ENCODE data around the gene SLC44A5. TPM values are rescaled to one million over a fixed set of nuclear protein-coding genes. Genes with fewer than 3 reads are reported as not detected.
"Not testable (repeated sequence)": the region's sequence is repeated elsewhere in the genome, so short reads cannot be mapped to it uniquely, and the experiment has no call there.

Gene SLC44A5
- total and polyA plus RNA-seq, 4 donors = 0.13 to 1.1 (median 0.22) TPM

DNA sequence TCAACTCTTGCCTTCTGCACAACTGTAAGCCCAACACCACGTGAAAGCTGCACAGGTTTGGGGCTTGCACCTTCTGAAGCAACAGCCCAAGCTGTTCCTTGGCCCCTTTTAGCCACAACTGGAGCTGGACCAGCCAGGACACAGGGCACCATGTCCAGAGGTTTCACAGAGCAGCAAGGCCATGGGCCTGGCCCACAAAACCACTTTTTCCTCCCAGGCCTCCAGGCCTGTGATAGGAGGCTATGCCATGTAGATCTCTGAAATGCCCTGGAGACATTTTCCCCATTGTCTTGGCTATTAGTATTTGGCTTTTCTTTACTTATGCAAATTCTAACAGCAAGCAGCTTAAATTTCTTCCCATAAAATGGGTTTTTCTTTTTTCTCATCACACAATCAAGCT lies 126.1 kb downstream of the SLC44A5 start:
- WGBS = 48% methylated on average over 1 of the region's 1 CpG
- no peaks in the 10 kb centered on the region for H3K36me3 ChIP-seq (ENCODE audit: control insufficient read depth in 4 of 4, insufficient read depth in 3 of 4, low read depth in 1 of 4, low read length in 3 of 4)
- H3K9ac ChIP-seq (ENCODE audit: low read depth in 1 of 2, low read length in 2 of 2) = no peak overlapping the region
- no peak for TF ChIP-seq FOXA1 (IDR thresholded peaks at IDR 0.05)
- TF ChIP-seq, protein P1, sequence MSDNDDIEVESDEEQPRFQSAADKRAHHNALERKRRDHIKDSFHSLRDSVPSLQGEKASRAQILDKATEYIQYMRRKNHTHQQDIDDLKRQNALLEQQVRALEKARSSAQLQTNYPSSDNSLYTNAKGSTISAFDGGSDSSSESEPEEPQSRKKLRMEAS (IDR thresholded peaks at IDR 0.05) = no peak
- TF ChIP-seq TAF1 (conservative IDR thresholded peaks at IDR 0.05) = no peak
- TF ChIP-seq GABPA (IDR thresholded peaks at IDR 0.05 in 1 of 2, conservative IDR thresholded peaks at IDR 0.05 in 1 of 2) = no peak
- TF ChIP-seq, protein P2, sequence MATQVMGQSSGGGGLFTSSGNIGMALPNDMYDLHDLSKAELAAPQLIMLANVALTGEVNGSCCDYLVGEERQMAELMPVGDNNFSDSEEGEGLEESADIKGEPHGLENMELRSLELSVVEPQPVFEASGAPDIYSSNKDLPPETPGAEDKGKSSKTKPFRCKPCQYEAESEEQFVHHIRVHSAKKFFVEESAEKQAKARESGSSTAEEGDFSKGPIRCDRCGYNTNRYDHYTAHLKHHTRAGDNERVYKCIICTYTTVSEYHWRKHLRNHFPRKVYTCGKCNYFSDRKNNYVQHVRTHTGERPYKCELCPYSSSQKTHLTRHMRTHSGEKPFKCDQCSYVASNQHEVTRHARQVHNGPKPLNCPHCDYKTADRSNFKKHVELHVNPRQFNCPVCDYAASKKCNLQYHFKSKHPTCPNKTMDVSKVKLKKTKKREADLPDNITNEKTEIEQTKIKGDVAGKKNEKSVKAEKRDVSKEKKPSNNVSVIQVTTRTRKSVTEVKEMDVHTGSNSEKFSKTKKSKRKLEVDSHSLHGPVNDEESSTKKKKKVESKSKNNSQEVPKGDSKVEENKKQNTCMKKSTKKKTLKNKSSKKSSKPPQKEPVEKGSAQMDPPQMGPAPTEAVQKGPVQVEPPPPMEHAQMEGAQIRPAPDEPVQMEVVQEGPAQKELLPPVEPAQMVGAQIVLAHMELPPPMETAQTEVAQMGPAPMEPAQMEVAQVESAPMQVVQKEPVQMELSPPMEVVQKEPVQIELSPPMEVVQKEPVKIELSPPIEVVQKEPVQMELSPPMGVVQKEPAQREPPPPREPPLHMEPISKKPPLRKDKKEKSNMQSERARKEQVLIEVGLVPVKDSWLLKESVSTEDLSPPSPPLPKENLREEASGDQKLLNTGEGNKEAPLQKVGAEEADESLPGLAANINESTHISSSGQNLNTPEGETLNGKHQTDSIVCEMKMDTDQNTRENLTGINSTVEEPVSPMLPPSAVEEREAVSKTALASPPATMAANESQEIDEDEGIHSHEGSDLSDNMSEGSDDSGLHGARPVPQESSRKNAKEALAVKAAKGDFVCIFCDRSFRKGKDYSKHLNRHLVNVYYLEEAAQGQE (IDR thresholded peaks at IDR 0.05) = no peak
- TF ChIP-seq, protein P3, sequence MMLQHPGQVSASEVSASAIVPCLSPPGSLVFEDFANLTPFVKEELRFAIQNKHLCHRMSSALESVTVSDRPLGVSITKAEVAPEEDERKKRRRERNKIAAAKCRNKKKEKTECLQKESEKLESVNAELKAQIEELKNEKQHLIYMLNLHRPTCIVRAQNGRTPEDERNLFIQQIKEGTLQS (IDR thresholded peaks at IDR 0.05) = no peak
- no peak for TF ChIP-seq JUND (IDR thresholded peaks at IDR 0.05)
- TF ChIP-seq, protein P4, sequence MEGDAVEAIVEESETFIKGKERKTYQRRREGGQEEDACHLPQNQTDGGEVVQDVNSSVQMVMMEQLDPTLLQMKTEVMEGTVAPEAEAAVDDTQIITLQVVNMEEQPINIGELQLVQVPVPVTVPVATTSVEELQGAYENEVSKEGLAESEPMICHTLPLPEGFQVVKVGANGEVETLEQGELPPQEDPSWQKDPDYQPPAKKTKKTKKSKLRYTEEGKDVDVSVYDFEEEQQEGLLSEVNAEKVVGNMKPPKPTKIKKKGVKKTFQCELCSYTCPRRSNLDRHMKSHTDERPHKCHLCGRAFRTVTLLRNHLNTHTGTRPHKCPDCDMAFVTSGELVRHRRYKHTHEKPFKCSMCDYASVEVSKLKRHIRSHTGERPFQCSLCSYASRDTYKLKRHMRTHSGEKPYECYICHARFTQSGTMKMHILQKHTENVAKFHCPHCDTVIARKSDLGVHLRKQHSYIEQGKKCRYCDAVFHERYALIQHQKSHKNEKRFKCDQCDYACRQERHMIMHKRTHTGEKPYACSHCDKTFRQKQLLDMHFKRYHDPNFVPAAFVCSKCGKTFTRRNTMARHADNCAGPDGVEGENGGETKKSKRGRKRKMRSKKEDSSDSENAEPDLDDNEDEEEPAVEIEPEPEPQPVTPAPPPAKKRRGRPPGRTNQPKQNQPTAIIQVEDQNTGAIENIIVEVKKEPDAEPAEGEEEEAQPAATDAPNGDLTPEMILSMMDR (IDR thresholded peaks at IDR 0.05; ENCODE audit: low read depth, low read length, missing input control) = no peak
- no peak for TF ChIP-seq HNF4G (IDR thresholded peaks at IDR 0.05)
- TF ChIP-seq YY1 (IDR thresholded peaks at IDR 0.05) = no peak
- TF ChIP-seq RXRA (IDR thresholded peaks at IDR 0.05) = no peak
- no peak for TF ChIP-seq FOXA2 (IDR thresholded peaks at IDR 0.05)
- no peak for TF ChIP-seq NR2F2 (IDR thresholded peaks at IDR 0.05)
- TF ChIP-seq SP1 (IDR thresholded peaks at IDR 0.05) = no peak
- no peak overlapping the region for H3K27ac ChIP-seq (ENCODE audit: low read depth in 1 of 2, low read length in 2 of 2)
- H3K4me3 ChIP-seq (ENCODE audit: low read depth in 1 of 3, low read length in 3 of 3) = no peak overlapping the region
- no peaks in the 10 kb centered on the region for H3K4me1 ChIP-seq (ENCODE audit: control insufficient read depth in 4 of 4, insufficient read depth in 4 of 4, low read length in 3 of 4)
- DNase-seq (ENCODE audit: low spot score) = no peak
- H3K9me3 ChIP-seq (ENCODE audit: control insufficient read depth in 4 of 4, low read length in 3 of 4) = peaks cover 0 to 1% (median 0%) of the 10 kb centered on the region in 4 donors
- H3K27me3 ChIP-seq (ENCODE audit: control insufficient read depth in 4 of 4, insufficient read depth in 4 of 4, low read length in 3 of 4) = no peaks in the 10 kb centered on the region

DNA sequence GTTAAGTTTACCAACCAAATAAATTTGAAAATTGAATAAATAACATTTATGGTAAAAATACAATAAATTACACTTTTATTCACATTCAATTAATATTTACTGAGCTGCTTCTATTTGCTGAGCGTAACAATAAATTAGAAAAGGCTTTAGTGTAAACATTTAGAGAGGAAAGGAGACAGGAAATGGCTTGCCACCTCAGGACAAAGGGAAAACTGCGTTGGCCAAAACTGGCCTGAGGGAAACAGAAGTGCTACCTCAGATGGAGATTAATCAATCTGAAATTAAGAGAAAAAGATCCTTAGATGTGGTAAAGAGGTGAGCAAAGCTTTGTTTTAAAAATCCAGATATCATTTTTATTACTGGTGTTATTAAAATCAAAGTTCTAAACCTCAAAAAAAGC lies 128.0 kb downstream of the SLC44A5 start:
- WGBS = 59% methylated on average over 2 of the region's 2 CpGs

DNA sequence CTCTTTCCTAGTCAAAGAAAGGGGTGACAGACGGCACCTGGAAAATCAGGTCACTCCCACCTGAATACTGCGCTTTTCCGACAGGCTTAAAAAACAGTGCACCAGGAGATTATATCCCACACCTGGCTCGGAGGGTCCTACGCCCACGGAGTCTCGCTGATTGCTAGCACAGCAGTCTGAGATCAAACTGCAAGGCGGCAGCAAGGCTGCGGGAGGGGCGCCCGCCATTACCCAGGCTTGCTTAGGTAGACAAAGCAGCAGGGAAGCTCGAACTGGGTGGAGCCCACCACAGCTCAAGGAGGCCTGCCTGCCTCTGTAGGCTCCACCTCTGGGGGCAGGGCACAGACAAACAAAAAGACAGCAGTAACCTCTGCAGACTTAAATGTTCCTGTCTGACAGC lies 134.4 kb downstream of the SLC44A5 start:
- 88% methylated on average over 12 of the region's 12 CpGs for WGBS
- DNase-seq (ENCODE audit: low spot score) = not testable (repeated sequence)

More for the DNA sequence above, 128.0 kb downstream of the SLC44A5 start:
- Histone ChIP-seq H3K27me3 (ENCODE audit: control insufficient read depth in 4 of 4, insufficient read depth in 4 of 4, low read length in 3 of 4) (no peaks in the 10 kb centered on the region), H3K4me1 (ENCODE audit: control insufficient read depth in 4 of 4, insufficient read depth in 4 of 4, low read length in 3 of 4) (no peaks in the 10 kb centered on the region), H3K27ac (ENCODE audit: low read depth in 1 of 2, low read length in 2 of 2) (no peak overlapping the region), H3K36me3 (ENCODE audit: control insufficient read depth in 4 of 4, insufficient read depth in 3 of 4, low read depth in 1 of 4, low read length in 3 of 4) (no peaks in the 10 kb centered on the region), H3K9me3 (ENCODE audit: control insufficient read depth in 4 of 4, low read length in 3 of 4) (peaks cover 0 to 1% (median 0%) of the 10 kb centered on the region in 4 donors), H3K4me3 (ENCODE audit: low read depth in 1 of 3, low read length in 3 of 3) (no peak overlapping the region), H3K9ac (ENCODE audit: low read depth in 1 of 2, low read length in 2 of 2) (no peak overlapping the region)
- DNase-seq (ENCODE audit: low spot score) = no peak
- no peak for TF ChIP-seq JUND (IDR thresholded peaks at IDR 0.05)

More for the DNA sequence above, 134.4 kb downstream of the SLC44A5 start:
- H3K9ac ChIP-seq (ENCODE audit: low read depth in 1 of 2, low read length in 2 of 2); H3K36me3 ChIP-seq (ENCODE audit: control insufficient read depth in 4 of 4, insufficient read depth in 3 of 4, low read depth in 1 of 4, low read length in 3 of 4); H3K4me3 ChIP-seq (ENCODE audit: low read depth in 1 of 3, low read length in 3 of 3); H3K27ac ChIP-seq (ENCODE audit: low read depth in 1 of 2, low read length in 2 of 2); H3K27me3 ChIP-seq (ENCODE audit: control insufficient read depth in 4 of 4, insufficient read depth in 4 of 4, low read length in 3 of 4); H3K9me3 ChIP-seq (ENCODE audit: control insufficient read depth in 4 of 4, low read length in 3 of 4); H3K4me1 ChIP-seq (ENCODE audit: control insufficient read depth in 4 of 4, insufficient read depth in 4 of 4, low read length in 3 of 4): not testable (repeated sequence)
